GM19372 (cell line): ENCODE data around the gene LRRC3.

Source experiments
- ATAC-seq: cut with Tn5 transposase; IDR thresholded peaks from one replicate; pipeline ENCODE4 v1.9.1; 2021; ENCODE audit warnings: mild to moderate bottlenecking, low read depth, moderate library complexity; ENCODE audit not compliant: unreplicated experiment

Gene LRRC3

GRCh38 chr21:44423941-44424607, 31.2 kb upstream of the LRRC3 start:
- no peak for ATAC-seq

GRCh38 chr21:44424608-44425306, 30.6 kb upstream of the LRRC3 start:
- no peak for ATAC-seq

- no peak for ATAC-seq
Observed at GRCh38 chr21:44425307-44425894, 29.9 kb upstream of the LRRC3 start.

- no peak for ATAC-seq
Observed at GRCh38 chr21:44425895-44426662, 29.2 kb upstream of the LRRC3 start.

DNA sequence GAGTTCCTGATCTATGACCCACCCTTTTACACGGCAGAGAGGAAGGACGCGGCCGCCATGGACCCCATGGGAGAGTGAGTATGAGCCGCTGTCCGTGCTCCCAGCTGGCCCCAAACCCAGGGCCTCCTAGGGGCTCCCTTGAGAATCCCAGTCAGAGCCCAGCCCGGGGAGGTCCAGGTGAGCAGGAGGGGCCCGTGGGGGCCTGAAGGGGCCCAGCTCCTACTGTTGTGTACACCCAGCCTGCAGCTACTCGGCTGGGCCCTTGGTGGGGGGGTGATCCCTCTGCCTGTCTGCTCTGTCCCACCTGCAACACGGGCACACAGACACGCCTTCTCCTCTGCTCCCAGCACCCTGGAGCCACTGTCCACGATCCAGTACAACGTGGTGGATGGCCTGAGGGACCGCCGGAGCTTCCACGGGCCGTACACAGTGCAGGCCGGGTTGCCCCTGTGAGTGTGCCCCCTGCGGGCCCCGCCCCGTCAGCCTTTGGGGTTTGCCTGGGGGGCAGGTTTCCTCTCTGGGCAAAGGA, 28.6 kb upstream of the LRRC3 start:
- ATAC-seq = no peak

DNA sequence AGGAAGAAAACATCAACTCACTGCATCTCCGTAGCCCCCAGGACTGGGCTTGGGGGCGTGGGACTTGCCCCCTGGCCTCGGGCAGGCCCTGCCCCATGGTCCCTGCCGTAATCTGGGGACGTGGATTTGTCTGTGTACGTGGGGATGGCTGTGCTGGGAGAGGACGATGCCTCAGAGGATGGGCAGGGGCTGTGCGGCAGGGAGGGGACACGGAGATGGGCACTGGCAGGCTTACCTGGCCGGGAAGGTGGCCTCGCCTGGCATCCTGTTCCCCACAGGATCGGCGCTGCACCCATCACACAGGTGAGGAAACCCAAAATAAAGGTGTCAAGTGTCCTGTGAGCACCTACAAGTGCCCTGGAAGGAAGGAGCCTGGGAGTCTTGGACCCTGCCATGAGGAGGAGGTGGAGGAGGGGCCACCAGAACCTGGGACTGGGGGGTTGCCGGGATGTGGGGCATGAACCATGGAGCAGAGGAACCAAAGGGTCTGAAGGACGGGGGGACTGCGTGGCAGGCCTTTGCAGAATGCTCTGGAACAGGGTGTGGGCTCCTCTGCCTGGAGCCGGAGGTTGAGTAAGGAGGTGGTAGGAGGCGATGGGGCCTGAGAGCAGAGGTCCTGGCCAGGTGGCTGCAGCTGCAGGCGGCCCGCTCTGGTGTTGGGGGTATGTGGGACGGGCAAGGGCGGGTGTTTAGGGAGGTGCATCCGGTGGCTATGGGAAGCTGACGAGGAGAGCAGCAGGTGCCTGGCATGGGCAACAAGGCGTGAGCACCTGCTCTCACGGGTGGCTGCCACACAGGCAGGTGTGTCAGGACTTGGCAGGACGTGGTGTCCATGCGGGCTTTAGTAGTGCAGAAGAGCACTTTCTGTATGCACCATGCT, 27.8 kb upstream of the LRRC3 start:
- no peak for ATAC-seq

DNA sequence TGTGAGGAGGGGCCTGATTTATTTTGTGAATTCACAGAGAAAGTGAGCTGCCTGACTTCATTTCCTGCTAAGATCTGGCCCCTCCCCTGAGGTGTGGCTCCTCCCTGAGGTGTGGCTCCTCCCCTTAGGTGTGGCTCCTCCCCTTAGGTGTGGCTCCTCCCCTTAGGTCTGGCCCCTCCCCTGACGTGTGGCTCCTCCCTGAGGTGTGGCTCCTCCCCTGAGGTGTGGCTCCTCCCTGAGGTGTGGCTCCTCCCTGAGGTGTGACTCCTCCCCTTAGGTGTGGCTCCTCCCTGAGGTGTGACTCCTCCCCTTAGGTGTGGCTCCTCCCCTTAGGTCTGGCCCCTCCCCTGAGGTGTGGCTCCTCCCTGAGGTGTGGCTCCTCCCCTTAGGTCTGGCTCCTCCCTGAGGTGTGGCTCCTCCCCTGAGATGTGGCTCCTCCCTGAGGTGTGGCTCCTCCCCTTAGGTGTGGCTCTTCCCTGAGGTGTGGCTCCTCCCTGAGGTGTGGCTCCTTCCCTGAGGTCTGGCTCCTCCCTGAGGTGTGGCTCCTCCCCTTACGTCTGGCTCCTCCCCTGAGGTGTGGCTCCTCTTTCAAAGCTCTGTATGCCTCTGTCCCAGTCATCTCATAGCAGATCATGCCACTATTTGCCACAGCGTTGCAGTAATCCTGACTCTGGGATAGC, 26.9 kb upstream of the LRRC3 start:
- no peak for ATAC-seq

- ATAC-seq = no peak
Observed at GRCh38 chr21:44429894-44430293, 25.4 kb upstream of the LRRC3 start.

DNA sequence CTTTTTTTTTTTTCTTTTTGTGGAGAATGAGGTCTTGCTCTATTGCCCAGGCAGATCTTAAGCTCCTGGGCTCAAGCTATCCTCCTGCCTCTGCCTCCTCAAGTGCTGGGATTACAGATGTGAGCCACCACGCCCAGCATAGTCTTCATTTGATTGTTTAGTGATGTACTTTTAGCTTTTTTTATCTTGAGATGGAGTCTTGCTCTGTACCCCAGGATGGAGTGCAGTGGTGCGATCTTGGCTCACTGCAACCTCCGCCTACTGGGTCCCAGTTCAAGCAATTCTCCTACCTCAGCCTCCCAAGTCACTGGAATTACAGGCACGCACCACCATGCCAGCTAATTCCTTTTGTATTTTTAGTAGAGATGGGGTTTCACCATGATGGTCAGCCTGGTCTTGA, 24.0 kb upstream of the LRRC3 start:
- no peak for ATAC-seq

GRCh38 chr21:44432841-44433790, 22.2 kb upstream of the LRRC3 start:
- ATAC-seq = no peak

DNA sequence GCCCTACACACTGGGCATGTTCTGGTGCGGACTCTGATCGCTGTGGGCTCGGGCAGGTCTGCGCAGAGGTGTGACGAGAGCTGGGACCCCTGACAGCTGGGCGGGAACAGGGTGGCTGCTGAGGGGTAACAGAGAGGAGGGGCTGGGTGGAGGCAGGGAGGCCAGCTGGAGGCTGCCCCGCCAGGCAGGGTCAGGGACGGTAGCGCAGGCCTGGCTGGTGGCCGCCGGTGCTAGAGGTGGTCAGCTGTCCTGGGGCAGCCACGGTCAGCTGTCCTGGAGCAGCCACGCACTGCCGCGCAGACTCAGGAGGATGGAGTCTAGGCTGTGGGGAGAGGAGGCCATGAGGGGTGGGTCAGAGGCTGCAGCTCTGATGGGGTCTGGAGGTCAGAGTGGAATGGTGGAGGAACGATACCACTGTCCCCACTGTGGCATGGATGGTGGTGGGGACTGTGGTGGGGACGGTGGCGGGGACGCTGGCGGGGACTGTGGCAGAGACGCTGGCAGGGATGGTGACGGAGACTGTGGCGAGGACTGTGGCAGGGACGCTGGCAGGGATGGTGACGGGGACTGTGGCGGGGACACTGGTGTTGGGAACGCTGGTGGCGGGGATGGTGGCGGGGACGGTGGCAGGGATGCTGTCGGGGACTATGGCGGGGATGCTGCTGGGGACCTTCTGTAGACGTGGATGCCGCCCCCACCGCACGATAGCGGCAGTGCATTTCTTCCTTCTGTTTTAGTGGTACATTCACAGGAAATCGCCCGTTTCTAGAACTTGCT, 21.3 kb upstream of the LRRC3 start:
- ATAC-seq = no peak

DNA sequence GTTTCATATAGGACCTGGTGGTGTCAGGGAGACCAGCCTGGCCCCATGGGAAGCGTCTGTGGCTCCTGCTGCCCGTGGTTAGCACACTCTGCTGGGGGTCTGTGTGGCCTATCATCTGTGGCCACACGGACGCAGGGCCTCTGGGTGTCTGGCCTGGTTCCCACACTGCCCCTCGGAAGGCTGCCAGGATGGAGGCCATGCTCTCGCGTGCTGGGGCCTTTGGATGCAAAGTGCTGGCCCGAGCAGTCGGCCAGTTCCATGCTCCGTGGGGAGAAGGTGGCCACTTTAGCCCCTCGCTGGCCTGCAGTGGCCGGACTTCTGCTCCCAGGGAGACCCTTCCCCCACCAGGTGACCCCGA, 20.8 kb upstream of the LRRC3 start:
- ATAC-seq = no peak

GRCh38 chr21:44434936-44435635, 20.2 kb upstream of the LRRC3 start:
- no peak for ATAC-seq

DNA sequence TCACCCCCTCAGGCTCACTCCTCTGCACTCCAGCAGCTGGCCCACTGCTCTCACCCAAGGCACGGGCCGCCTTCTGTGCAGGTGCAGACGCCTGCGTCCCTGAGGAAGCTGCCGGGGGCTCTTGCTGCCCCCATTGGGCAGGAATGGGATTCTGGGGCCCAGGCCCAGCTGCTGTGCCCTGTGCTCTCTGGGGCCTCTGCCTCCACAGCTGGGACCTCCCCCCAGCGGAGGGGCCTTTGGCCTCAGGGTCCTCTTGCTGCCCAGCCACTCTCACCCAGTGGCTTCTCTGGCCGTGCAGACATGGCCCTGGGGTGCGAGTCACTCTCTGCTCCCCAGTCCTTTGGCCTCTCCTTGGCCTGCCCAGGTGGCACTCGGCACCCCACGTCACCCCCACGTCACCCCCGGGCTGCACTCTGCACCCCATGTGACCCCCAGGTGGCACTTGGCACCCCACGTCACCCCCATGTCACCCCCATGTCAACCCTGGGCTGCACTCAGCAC, 19.1 kb upstream of the LRRC3 start:
- no peak for ATAC-seq

- no peak for ATAC-seq
Observed at GRCh38 chr21:44436958-44437357, 18.4 kb upstream of the LRRC3 start.

DNA sequence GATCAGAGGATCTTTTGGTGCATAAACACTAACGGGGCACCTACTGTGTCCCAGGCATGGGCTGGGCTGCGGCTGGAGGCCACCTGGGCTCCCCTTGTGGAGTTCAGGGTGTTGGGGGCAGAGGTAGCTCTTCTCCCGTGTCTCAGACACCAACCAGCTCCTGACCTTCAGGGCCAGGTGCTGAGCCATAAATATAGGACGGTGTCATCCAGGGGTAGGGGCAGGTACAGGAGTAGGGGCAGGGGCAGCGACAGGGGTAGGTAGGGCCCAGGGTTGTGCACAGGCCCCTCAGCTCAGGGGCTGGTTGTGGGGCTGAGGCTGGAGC, 18.0 kb upstream of the LRRC3 start:
- no peak for ATAC-seq
